GM10847 (cell line): Measurements from ENCODE around the gene MTARC2.

Source experiments
- POLR2A ChIP-seq: IDR thresholded peaks from 2 replicates; pipeline ENCODE4 v1.6.1; 2011; ENCODE audit not compliant: insufficient read length; ENCODE audit errors: extremely low read depth

MTARC2 gene

GRCh38 chr1:220776720-220777326, 28.7 kb downstream of the MTARC2 start:
- no peak for TF ChIP-seq POLR2A

DNA sequence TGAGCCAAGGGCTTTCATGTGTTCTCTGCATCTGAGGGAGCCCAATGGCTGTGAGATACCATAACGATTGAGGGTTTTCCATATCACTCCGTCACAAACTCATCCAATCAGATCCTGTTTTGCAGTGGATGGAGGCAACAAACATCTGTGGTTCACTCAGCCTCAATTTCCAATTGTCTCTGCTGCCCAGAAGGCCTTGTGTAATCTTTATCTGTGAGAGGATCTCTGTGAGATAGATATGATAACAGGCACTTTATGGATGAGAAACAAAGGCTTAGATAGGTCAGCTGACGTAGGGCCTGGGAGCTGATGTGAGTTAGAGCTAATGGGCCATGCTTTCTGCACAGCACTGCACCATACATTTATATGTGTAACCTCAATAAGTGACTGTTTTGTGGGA, 35.3 kb downstream of the MTARC2 start:
- TF ChIP-seq POLR2A: no peak

DNA sequence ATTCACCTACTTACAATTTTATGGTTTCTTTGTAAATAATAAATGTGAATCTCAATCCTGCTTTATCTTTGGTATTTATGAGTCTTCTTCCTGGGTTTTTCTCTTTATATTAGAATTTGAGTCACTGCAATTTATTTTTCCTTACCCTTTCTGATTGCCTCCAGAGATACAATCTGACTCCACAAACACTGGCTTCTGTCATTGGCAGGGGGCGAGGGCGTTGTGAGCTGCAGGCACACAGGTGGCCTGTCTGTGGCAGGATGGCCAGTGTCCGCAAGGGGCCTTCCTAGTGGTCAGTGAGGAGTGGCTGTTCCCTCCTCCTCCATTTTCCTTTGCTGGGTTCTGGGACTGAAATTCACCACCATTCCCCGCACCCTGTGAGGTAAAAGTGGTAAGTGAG, 36.6 kb downstream of the MTARC2 start:
- no peak for TF ChIP-seq POLR2A

DNA sequence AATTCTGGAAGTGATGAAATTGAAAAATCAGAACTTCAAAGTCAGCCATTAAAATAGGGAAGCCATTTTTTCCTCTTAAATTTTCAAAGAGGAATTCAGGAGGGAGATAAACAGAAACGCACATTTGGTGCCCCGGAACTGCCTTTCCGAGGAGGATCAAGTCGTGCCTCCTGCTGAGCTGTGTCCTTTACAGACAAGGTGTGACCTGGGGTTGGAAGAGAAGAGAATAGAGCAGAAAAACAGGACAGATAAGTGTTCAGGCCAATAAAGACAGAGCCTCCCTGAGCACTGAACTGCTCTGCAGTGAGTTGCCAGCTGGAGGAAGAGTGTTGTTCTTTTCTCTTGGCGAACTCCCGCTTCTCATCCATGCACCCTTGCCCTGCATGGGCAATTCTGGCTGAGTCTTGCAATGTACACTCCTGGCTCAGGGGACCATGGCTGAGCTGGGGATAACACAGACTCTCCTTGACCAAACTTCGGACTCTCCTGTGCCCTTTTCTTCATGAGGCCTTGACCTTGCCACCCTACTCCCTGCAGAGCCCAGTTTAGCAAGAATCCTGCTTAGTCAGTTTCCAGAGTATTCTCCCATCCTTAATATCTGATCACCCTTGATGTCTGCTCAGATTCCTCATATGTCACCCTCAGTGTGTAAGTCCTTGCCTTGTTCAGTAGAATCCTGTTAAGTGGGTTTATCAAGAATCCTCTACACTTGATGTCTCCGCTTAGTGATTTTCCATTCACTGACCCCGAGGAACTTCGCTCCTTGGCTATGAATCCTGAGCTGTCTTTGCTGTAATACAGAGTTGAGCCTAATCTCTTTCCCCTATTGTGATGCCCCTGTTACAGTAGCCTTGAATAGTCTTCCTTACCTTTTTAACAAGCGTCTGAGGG, 37.3 kb downstream of the MTARC2 start:
- TF ChIP-seq POLR2A: no peak

DNA sequence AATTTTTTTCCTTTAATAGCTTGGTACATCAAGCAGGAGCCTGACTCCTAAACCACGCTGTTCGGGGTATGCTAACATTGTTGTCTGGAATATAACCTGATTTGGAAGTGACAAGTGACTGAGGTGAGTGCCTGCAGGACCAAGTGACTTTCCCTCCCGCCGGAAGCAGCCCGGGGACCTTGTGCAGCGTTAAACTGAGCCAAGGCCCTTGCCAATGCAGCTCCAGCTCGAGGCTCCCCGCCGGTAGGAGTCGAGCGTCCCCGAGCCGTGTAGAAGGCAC, 37.9 kb downstream of the MTARC2 start:
- TF ChIP-seq POLR2A: no peak

- no peak for TF ChIP-seq POLR2A
Observed at GRCh38 chr1:220786337-220787068, 38.4 kb downstream of the MTARC2 start, which contains the start of gene MTARC1. Gene MTARC1 (plus strand): TSS chr1:220786913. CDS start chr1:220786945, 32 bp downstream.

GRCh38 chr1:220787069-220787619, 39.0 kb downstream of the MTARC2 start:
- no peak for TF ChIP-seq POLR2A

DNA sequence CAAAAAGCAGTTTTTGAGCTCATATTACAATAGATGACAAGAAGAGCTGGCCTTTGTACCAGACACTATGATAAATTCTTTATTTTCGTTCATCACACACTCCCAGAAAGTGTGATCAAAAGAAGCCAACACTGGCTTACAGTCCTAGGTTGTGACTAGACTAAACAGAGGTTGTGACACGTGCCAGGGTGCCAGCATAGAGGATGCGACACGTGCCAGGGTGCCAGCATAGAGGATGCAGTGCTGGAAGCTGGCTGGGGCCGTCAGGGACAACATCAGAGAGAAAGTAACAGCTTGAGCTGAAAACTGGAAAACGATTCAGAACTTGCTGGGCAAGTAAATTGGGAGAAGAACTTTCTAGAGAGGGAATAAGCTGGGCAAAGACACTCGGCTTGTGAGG, 40.8 kb downstream of the MTARC2 start:
- TF ChIP-seq POLR2A: no peak

GRCh38 chr1:220789532-220790147, 41.5 kb downstream of the MTARC2 start:
- TF ChIP-seq POLR2A: no peak

DNA sequence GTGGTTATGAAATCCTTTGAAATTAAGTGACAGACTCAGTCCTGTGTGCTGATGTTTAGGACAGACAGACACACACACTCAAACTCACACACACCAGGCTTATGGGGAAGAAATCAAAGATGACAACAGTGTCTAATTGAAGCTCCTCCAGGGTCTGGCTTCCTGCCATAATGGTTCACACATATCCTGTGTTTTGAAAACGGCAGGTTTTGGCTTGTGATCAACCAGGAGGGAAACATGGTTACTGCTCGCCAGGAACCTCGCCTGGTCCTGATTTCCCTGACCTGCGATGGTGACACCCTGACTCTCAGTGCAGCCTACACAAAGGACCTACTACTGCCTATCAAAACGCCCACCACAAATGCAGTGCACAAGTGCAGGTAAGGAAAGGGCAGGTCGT, 43.2 kb downstream of the MTARC2 start:
- no peak for TF ChIP-seq POLR2A

GRCh38 chr1:220791956-220792355, 43.8 kb downstream of the MTARC2 start:
- TF ChIP-seq POLR2A: no peak

DNA sequence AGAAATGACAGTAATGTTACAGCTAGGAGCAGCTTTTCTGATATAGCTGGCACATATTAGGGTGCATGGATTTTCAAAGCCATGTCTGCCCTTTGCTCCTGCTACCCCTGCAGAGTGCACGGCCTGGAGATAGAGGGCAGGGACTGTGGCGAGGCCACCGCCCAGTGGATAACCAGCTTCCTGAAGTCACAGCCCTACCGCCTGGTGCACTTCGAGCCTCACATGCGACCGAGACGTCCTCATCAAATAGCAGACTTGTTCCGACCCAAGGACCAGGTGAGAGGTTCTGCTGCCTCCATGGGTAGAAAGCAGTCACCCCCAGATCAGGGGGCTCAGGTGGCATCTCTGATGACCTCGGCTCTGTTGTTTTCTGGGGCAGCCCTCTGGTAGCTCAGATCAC, 48.4 kb downstream of the MTARC2 start:
- TF ChIP-seq POLR2A: no peak

DNA sequence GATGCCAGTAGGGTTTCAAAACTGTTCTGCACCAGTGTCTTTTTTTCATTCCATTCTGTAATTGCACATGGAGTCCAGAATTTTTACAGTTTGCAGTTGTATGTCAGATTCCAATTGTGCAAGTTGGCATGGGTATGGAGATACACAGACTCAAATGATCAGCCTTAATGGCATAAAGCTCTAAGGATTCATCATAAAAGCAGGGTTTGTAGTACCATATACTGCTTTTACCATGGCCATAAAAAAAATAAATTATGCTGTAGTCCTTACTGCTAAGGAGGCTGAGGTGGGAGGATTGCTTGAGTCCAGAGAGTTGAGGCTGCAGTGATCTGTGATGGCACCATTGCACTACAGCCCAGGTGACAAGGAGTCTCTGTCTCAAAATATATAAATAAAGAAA, 48.9 kb downstream of the MTARC2 start:
- TF ChIP-seq POLR2A: no peak

GRCh38 chr1:220797553-220797952, 49.4 kb downstream of the MTARC2 start:
- no peak for TF ChIP-seq POLR2A

- no peak for TF ChIP-seq POLR2A
Observed at GRCh38 chr1:220798338-220798737, 50.2 kb downstream of the MTARC2 start.
